Keratinocyte (primary cell): ENCODE measurements around the gene DPYD. TPM values are rescaled to one million over a fixed set of nuclear protein-coding genes. Genes with fewer than 3 reads are reported as not detected.

Experiments used
- DNase-seq: peaks from one replicate; pipeline ENCODE4 v3.0.0-alpha.2; 2011; ENCODE audit warnings: low read depth, missing footprints, low spot score
- FAIRE-seq: peaks from 2 replicates; lab custom pipeline; 2011; peaks lifted over from hg19 to GRCh38; lab: Jason Lieb, UNC
- H2AFZ ChIP-seq: 2 replicates; pipeline ENCODE4 v1.6.0; 2012; ENCODE audit warnings: low read length, control low read depth, inconsistent platforms; ENCODE audit not compliant: control insufficient read depth
- H3K27ac ChIP-seq: 2 replicates; pipeline ENCODE4 v1.5.1; 2011; ENCODE audit warnings: low read length; ENCODE audit not compliant: control insufficient read depth, insufficient read depth
- H3K27me3 ChIP-seq: 3 replicates; pipeline ENCODE4 v1.6.0; 2011; ENCODE audit warnings: low read length; ENCODE audit not compliant: control insufficient read depth, insufficient read depth; ENCODE audit errors: extremely low read depth
- H3K36me3 ChIP-seq, 2 experiments: 2 replicates in 1 of 2; 3 replicates in 1 of 2; pipeline ENCODE4 v1.5.1; 2011; ENCODE audit warnings: low read length in 2 of 2, mild to moderate bottlenecking in 1 of 2; ENCODE audit not compliant: control insufficient read depth in 2 of 2, insufficient read depth in 2 of 2; ENCODE audit errors: extremely low read depth in 1 of 2
- H3K4me1 ChIP-seq: 3 replicates; pipeline ENCODE4 v1.5.1; 2011; ENCODE audit warnings: low read length; ENCODE audit not compliant: control insufficient read depth, insufficient read depth; ENCODE audit errors: extremely low read depth
- H3K4me2 ChIP-seq: 3 replicates; pipeline ENCODE4 v1.6.0; 2011; ENCODE audit warnings: low read depth, low read length; ENCODE audit not compliant: control insufficient read depth, insufficient read depth; ENCODE audit errors: extremely low read depth
- H3K4me3 ChIP-seq, 3 experiments: fragments of 200-600 bp in 1 of 3; sonication (generic) in 1 of 3; 2 replicates in 2 of 3; 3 replicates in 1 of 3; pipeline ENCODE4 v1.5.1; 2011 to 2016; ENCODE audit warnings: low read length in 3 of 3, mild to moderate bottlenecking in 3 of 3, control low read depth in 2 of 3, inconsistent platforms in 1 of 3, low read depth in 1 of 3, mixed read lengths in 1 of 3, mixed run types in 1 of 3, moderate library complexity in 1 of 3; ENCODE audit not compliant: control insufficient read depth in 2 of 3, insufficient read depth in 2 of 3; ENCODE audit errors: extremely low read depth in 1 of 3
- H3K79me2 ChIP-seq: 2 replicates; pipeline ENCODE4 v1.6.0; 2012; ENCODE audit warnings: low read length; ENCODE audit not compliant: control insufficient read depth, insufficient read depth
- H3K9ac ChIP-seq: 3 replicates; pipeline ENCODE4 v1.6.0; 2011; ENCODE audit warnings: low read length; ENCODE audit not compliant: control insufficient read depth, insufficient read depth; ENCODE audit errors: extremely low read depth
- H3K9me1 ChIP-seq: 3 replicates; pipeline ENCODE4 v1.6.0; 2011; ENCODE audit warnings: low read length; ENCODE audit not compliant: control insufficient read depth, insufficient read depth; ENCODE audit errors: extremely low read depth
- H3K9me3 ChIP-seq: 2 replicates; pipeline ENCODE4 v1.5.1; 2012; ENCODE audit warnings: low read depth, low read length; ENCODE audit not compliant: control insufficient read depth
- H4K20me1 ChIP-seq: 3 replicates; pipeline ENCODE4 v1.6.0; 2011; ENCODE audit warnings: low read length; ENCODE audit not compliant: control insufficient read depth, insufficient read depth; ENCODE audit errors: extremely low read depth
- EZH2 ChIP-seq: IDR thresholded peaks from one replicate; pipeline ENCODE4 v1.6.1; 2012; ENCODE audit warnings: inconsistent platforms, mild to moderate bottlenecking, low read length, moderate library complexity
- dilution Hi-C: fragments of 300-500 bp; cut with MboI; formaldehyde crosslinking; loops from one replicate; pipeline ENCODE4 v1.7.0; 2020; ENCODE audit warnings: low sequenced_read_pairs; ENCODE audit not compliant: extremely low pct_ligation_motif_present
- polyA plus RNA-seq, 5 experiments: library from polyadenylated mRNA; depleted of rRNA in 3 of 5; stranded (reverse) in 3 of 5; stranded (forward) in 1 of 5; unstranded in 1 of 5; fragments of >200 nt; gene quantifications; 1 replicate in 1 of 5; 2 replicates in 3 of 5; 3 replicates in 1 of 5; pipeline versions ENCODE4 v1.2.1 to v1.2.3, GENCODE V29; 2011 to 2012; ENCODE audit warnings: missing spikeins in 2 of 5, low read depth in 1 of 5, low replicate concordance in 1 of 5
- TF ChIP-seq, protein P1 (sequence below), 3 experiments: IDR thresholded peaks in 1 of 3; conservative IDR thresholded peaks in 1 of 3; optimal IDR thresholded peaks in 1 of 3; 2 replicates in 2 of 3; 3 replicates in 1 of 3; pipeline versions ENCODE3 to v1.5.1; 2011; ENCODE audit warnings: low read length in 3 of 3, mild to moderate bottlenecking in 3 of 3, moderate library complexity in 2 of 3, control low read depth in 1 of 3, inconsistent platforms in 1 of 3; ENCODE audit not compliant: insufficient read depth in 2 of 3; ENCODE audit errors: extremely low read depth in 1 of 3

Gene DPYD
- polyA plus RNA-seq, 1 donor (not counting 4 experiments of a cell fraction or from before 2014, with no cell fraction given), result 1.9 TPM

DNA sequence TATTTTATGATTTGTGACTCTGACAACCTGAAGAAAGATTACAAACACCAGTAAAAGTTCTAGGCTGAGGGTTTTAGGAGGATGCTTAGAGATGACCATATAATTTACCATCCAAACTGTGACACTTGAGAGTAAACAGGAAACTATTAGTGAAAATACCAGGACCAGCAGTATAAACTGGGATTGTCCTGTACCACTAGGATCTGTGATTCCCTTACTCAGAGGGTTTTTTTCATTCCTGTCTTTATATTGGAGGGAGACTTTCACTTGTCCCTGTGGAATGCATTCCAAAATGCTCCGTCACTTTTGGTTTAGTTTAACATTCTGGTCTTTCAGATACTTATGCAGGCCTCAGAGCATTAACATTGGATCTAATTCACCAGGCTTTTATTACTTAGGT, 716.4 kb downstream of the DPYD start:
- no peak for TF ChIP-seq EZH2
- TF ChIP-seq, protein P1, sequence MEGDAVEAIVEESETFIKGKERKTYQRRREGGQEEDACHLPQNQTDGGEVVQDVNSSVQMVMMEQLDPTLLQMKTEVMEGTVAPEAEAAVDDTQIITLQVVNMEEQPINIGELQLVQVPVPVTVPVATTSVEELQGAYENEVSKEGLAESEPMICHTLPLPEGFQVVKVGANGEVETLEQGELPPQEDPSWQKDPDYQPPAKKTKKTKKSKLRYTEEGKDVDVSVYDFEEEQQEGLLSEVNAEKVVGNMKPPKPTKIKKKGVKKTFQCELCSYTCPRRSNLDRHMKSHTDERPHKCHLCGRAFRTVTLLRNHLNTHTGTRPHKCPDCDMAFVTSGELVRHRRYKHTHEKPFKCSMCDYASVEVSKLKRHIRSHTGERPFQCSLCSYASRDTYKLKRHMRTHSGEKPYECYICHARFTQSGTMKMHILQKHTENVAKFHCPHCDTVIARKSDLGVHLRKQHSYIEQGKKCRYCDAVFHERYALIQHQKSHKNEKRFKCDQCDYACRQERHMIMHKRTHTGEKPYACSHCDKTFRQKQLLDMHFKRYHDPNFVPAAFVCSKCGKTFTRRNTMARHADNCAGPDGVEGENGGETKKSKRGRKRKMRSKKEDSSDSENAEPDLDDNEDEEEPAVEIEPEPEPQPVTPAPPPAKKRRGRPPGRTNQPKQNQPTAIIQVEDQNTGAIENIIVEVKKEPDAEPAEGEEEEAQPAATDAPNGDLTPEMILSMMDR (optimal IDR thresholded peaks at IDR 0.05 in 1 of 3, IDR thresholded peaks at IDR 0.05 in 1 of 3, conservative IDR thresholded peaks at IDR 0.05 in 1 of 3; ENCODE audit: extremely low read depth in 1 of 3, insufficient read depth in 2 of 3, low read length in 3 of 3), result no peak
- H3K27ac ChIP-seq, result no peak overlapping the region
- H3K9ac ChIP-seq, result no peak overlapping the region
- H3K27me3 ChIP-seq, result no peaks in the 10 kb centered on the region
- H3K4me3 ChIP-seq, result no peak overlapping the region
- no peak overlapping the region for H3K4me2 ChIP-seq
- H3K36me3 ChIP-seq, result no peaks in the 10 kb centered on the region
- no peak for DNase-seq
- no peaks in the 10 kb centered on the region for H4K20me1 ChIP-seq
- dilution Hi-C loops, result no loop called here
- no peak overlapping the region for H2AFZ ChIP-seq
- no peak for FAIRE-seq
- no peaks in the 10 kb centered on the region for H3K9me3 ChIP-seq
- no peaks in the 10 kb centered on the region for H3K9me1 ChIP-seq
- H3K79me2 ChIP-seq, result no peaks in the 10 kb centered on the region
- H3K4me1 ChIP-seq, result no peaks in the 10 kb centered on the region

DNA sequence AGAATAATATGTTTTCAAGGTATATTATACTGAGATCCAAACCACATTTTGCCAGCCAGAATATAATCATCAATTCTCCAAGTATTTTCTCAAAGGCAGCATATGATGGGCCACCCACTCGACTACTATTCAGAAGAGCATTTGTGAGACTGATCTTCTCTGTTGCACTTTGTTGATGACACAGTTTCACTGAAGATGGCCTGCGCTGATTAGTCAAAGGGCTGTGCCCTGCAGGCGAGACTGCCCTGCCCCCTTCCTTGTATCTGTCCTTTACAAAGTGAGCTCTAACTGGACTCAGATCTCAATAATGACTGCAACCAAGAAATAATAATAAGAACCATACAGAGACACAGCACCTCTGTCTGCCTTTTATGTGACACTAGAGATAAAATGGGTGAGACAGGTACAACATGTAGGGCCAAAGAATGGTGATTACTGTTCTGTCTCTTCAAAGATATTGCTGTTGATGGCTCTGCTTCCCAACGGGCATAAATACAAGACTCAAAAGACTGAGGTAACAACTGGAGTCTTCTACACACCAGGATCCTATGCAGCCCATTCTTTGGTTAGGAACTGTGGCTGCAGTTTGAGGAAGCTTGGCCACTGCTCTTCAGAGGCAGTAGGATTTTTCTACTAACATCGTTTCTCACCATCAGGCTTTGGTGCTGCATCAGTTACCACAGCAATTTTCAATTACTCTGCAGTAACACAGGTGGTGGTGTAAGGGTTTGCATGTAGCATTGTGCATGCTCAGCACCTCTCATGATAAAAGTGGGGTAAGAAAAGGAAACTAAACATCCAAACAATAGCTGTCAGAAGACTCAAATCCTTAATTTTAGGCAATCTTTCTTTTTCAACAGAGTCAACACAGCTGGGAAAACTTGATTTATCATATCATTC, 718.1 kb downstream of the DPYD start:
- Histone ChIP-seq H3K4me3 (no peak overlapping the region), H3K36me3 (no peaks in the 10 kb centered on the region), H4K20me1 (no peaks in the 10 kb centered on the region), H3K9ac (no peak overlapping the region), H3K4me2 (no peak overlapping the region), H3K79me2 (no peaks in the 10 kb centered on the region), H3K4me1 (no peaks in the 10 kb centered on the region), H2AFZ (no peak overlapping the region), H3K9me1 (no peaks in the 10 kb centered on the region), H3K9me3 (no peaks in the 10 kb centered on the region), H3K27ac (no peak overlapping the region), H3K27me3 (no peaks in the 10 kb centered on the region)
- FAIRE-seq, result no peak
- dilution Hi-C loops, result no loop called here
- TF ChIP-seq, protein P1 (optimal IDR thresholded peaks at IDR 0.05 in 1 of 3, IDR thresholded peaks at IDR 0.05 in 1 of 3, conservative IDR thresholded peaks at IDR 0.05 in 1 of 3; ENCODE audit: extremely low read depth in 1 of 3, insufficient read depth in 2 of 3, low read length in 3 of 3), result no peak
- TF ChIP-seq EZH2, result no peak
- DNase-seq, result no peak
